Muscle of leg (tissue), 11 donors: ENCODE measurements around the gene ACAT1. TPM values are rescaled to one million over a fixed set of nuclear protein-coding genes. Genes with fewer than 3 reads are reported as not detected.
"Not testable (repeated sequence)": the region's sequence is repeated elsewhere in the genome, so short reads cannot be mapped to it uniquely, and the experiment has no call there.

Source experiments
- DNase-seq: peaks from one replicate; pipeline ENCODE4 v3.0.0; 2013
- H3K27ac ChIP-seq: one replicate; pipeline ENCODE4 v1.5.1; 2013; ENCODE audit warnings: mild to moderate bottlenecking, low read length, control low read depth
- H3K27me3 ChIP-seq: one replicate; pipeline ENCODE4 v1.6.1; 2013; ENCODE audit warnings: low read length; ENCODE audit not compliant: control insufficient read depth, insufficient read depth
- H3K36me3 ChIP-seq: one replicate; pipeline ENCODE4 v1.6.1; 2013; ENCODE audit warnings: low read length; ENCODE audit not compliant: control insufficient read depth, insufficient read depth
- H3K4me1 ChIP-seq: one replicate; pipeline ENCODE4 v1.6.1; 2013; ENCODE audit warnings: low read length; ENCODE audit not compliant: control insufficient read depth, insufficient read depth
- H3K4me3 ChIP-seq: one replicate; pipeline ENCODE4 v1.5.1; 2013; ENCODE audit warnings: low read length, control low read depth
- H3K9me3 ChIP-seq: replicated peaks from 2 replicates; pipeline ENCODE4 v1.6.1; 2013; ENCODE audit warnings: low read depth, low read length; ENCODE audit not compliant: control insufficient read depth
- WGBS: methylation state at CpG from one replicate; pipeline ENCODE4 v1.1.5; 2013; ENCODE audit warnings: missing lambda C conversion rate; ENCODE audit not compliant: insufficient coverage; 5-methylcytosine and 5-hydroxymethylcytosine counted together
- polyA plus RNA-seq, 8 donors: library from polyadenylated mRNA; unstranded; fragments of 120-200 nt; gene quantifications; one replicate each; pipeline versions ENCODE4 v1.2.1 to v1.2.3, GENCODE V29; 2013; ENCODE audit warnings: inconsistent platforms in 1 of 8, low replicate concordance in 1 of 8; ENCODE audit not compliant: insufficient read length in 8 of 8, insufficient read depth in 1 of 8
- total RNA-seq: library from RNA; stranded (reverse); fragments of 120-200 nt; gene quantifications from one replicate; pipeline ENCODE4 v1.2.4, GENCODE V29; 2013

The ACAT1 gene
- total and polyA plus RNA-seq, 9 donors = 50.0 to 77.4 (median 57.6) TPM

- Histone ChIP-seq H3K27ac (no peak overlapping the region), H3K27me3 (no peaks in the 10 kb centered on the region), H3K4me1 (no peaks in the 10 kb centered on the region), H3K9me3 (no peaks in the 10 kb centered on the region), H3K36me3 (peaks cover 33% of the 10 kb centered on the region), H3K4me3 (no peak overlapping the region)
- DNase-seq = no peak
- WGBS = 100% methylated on average over 1 of the region's 1 CpG
Observed at GRCh38 chr11:108137212-108137611, 15.8 kb downstream of the ACAT1 start.

- no peak overlapping the region for H3K4me3 ChIP-seq
- 92% methylated on average over 7 of the region's 7 CpGs for WGBS
- peaks cover 47% of the 10 kb centered on the region for H3K36me3 ChIP-seq
- no peak overlapping the region for H3K27ac ChIP-seq
- no peaks in the 10 kb centered on the region for H3K9me3 ChIP-seq
- no peak for DNase-seq
- no peaks in the 10 kb centered on the region for H3K27me3 ChIP-seq
- no peaks in the 10 kb centered on the region for H3K4me1 ChIP-seq
Observed at GRCh38 chr11:108142304-108142703, 20.9 kb downstream of the ACAT1 start.

GRCh38 chr11:108144615-108145014 is 23.2 kb downstream of the ACAT1 start:
- Histone ChIP-seq H3K27ac (no peak overlapping the region), H3K9me3 (no peaks in the 10 kb centered on the region), H3K27me3 (no peaks in the 10 kb centered on the region), H3K4me1 (no peaks in the 10 kb centered on the region), H3K4me3 (no peak overlapping the region), H3K36me3 (peaks cover 56% of the 10 kb centered on the region)
- DNase-seq = no peak
- WGBS = 80% methylated on average over 2 of the region's 3 CpGs

GRCh38 chr11:108147150-108147549 is 25.8 kb downstream of the ACAT1 start:
- no peak overlapping the region for H3K4me3 ChIP-seq
- peaks cover 60% of the 10 kb centered on the region for H3K36me3 ChIP-seq
- no peak overlapping the region for H3K27ac ChIP-seq
- no peak for DNase-seq
- no peaks in the 10 kb centered on the region for H3K4me1 ChIP-seq
- H3K27me3 ChIP-seq = no peaks in the 10 kb centered on the region
- no peaks in the 10 kb centered on the region for H3K9me3 ChIP-seq
- 100% methylated on average over 1 of the region's 1 CpG for WGBS

GRCh38 chr11:108148556-108148955 is 27.2 kb downstream of the ACAT1 start:
- H3K4me1 ChIP-seq = no peaks in the 10 kb centered on the region
- H3K4me3 ChIP-seq = no peak overlapping the region
- no peak overlapping the region for H3K27ac ChIP-seq
- peaks cover 49% of the 10 kb centered on the region for H3K36me3 ChIP-seq
- no peaks in the 10 kb centered on the region for H3K27me3 ChIP-seq
- no peak for DNase-seq
- H3K9me3 ChIP-seq = no peaks in the 10 kb centered on the region
- no CpG with 5 or more reads among the region's 3 CpGs for WGBS

GRCh38 chr11:108154591-108154990 is 33.2 kb downstream of the ACAT1 start:
- H3K27me3 ChIP-seq = no peaks in the 10 kb centered on the region
- no peak for DNase-seq
- WGBS = no CpG with 5 or more reads among the region's 2 CpGs
- peaks cover 26% of the 10 kb centered on the region for H3K36me3 ChIP-seq
- no peak overlapping the region for H3K4me3 ChIP-seq
- no peak overlapping the region for H3K27ac ChIP-seq
- no peaks in the 10 kb centered on the region for H3K4me1 ChIP-seq
- no peaks in the 10 kb centered on the region for H3K9me3 ChIP-seq

GRCh38 chr11:108160970-108161566 is 39.7 kb downstream of the ACAT1 start:
- Histone ChIP-seq H3K36me3 (peaks cover 29% of the 10 kb centered on the region), H3K27me3 (no peaks in the 10 kb centered on the region)

GRCh38 chr11:108162878-108163277 is 41.5 kb downstream of the ACAT1 start:
- H3K27me3 ChIP-seq, H3K27ac ChIP-seq, H3K4me1 ChIP-seq, H3K4me3 ChIP-seq, DNase-seq, H3K9me3 ChIP-seq: not testable (repeated sequence)
- no CpG with 5 or more reads among the region's 6 CpGs for WGBS
- peaks cover 32% of the 10 kb centered on the region for H3K36me3 ChIP-seq

More at GRCh38 chr11:108160970-108161566, 39.7 kb downstream of the ACAT1 start:
- no peak for DNase-seq
- H3K4me3 ChIP-seq = no peak overlapping the region
- no peaks in the 10 kb centered on the region for H3K9me3 ChIP-seq
- H3K27ac ChIP-seq = no peak overlapping the region
- no CpG with 5 or more reads among the region's 5 CpGs for WGBS
- H3K4me1 ChIP-seq = no peaks in the 10 kb centered on the region

- no peak overlapping the region for H3K27ac ChIP-seq
- no peak overlapping the region for H3K4me3 ChIP-seq
- DNase-seq = no peak
- H3K27me3 ChIP-seq = no peaks in the 10 kb centered on the region
- no peaks in the 10 kb centered on the region for H3K9me3 ChIP-seq
- no peaks in the 10 kb centered on the region for H3K4me1 ChIP-seq
- peaks cover 28% of the 10 kb centered on the region for H3K36me3 ChIP-seq
Observed at GRCh38 chr11:108167624-108168023, 46.3 kb downstream of the ACAT1 start.

GRCh38 chr11:108170184-108170583 is 48.8 kb downstream of the ACAT1 start:
- H3K4me1 ChIP-seq = no peaks in the 10 kb centered on the region

GRCh38 chr11:108177570-108177969 is 56.2 kb downstream of the ACAT1 start:
- peaks cover 20% of the 10 kb centered on the region for H3K36me3 ChIP-seq
- WGBS = 100% methylated on average over 1 of the region's 5 CpGs

More at GRCh38 chr11:108170184-108170583, 48.8 kb downstream of the ACAT1 start:
- no CpG with 5 or more reads among the region's 2 CpGs for WGBS
- Histone ChIP-seq H3K36me3 (peaks cover 23% of the 10 kb centered on the region), H3K9me3 (no peaks in the 10 kb centered on the region), H3K27ac (no peak overlapping the region), H3K27me3 (no peaks in the 10 kb centered on the region), H3K4me3 (no peak overlapping the region)
- no peak for DNase-seq

More at GRCh38 chr11:108177570-108177969, 56.2 kb downstream of the ACAT1 start:
- Histone ChIP-seq H3K27me3 (no peaks in the 10 kb centered on the region), H3K27ac (no peak overlapping the region), H3K4me1 (no peaks in the 10 kb centered on the region), H3K9me3 (no peaks in the 10 kb centered on the region), H3K4me3 (no peak overlapping the region)
- no peak for DNase-seq
